Fibroblast of lung (primary cell): ENCODE results near the gene CD86. TPM values are rescaled to one million over a fixed set of nuclear protein-coding genes. Genes with fewer than 3 reads are reported as not detected.
"Not testable (repeated sequence)": the region's sequence is repeated elsewhere in the genome, so short reads cannot be mapped to it uniquely, and the experiment has no call there.

Source experiments
- DNase-seq, 2 donors: peaks; one replicate each; pipeline versions ENCODE4 v3.0.0 to v3.0.0-alpha.2; 2010; ENCODE audit warnings: low read depth in 2 of 2
- H2AFZ ChIP-seq: 2 replicates; pipeline ENCODE4 v1.5.1; 2012; ENCODE audit warnings: low read length, control low read depth, inconsistent platforms
- H3K27ac ChIP-seq: 2 replicates; pipeline ENCODE4 v1.5.1; 2011; ENCODE audit warnings: low read length, control low read depth; ENCODE audit not compliant: insufficient read depth
- H3K27me3 ChIP-seq: 2 replicates; pipeline ENCODE4 v1.5.1; 2011; ENCODE audit warnings: mild to moderate bottlenecking, low read length; ENCODE audit not compliant: control insufficient read depth, insufficient read depth
- H3K36me3 ChIP-seq: 2 replicates; pipeline ENCODE4 v1.5.1; 2011; ENCODE audit warnings: low read length; ENCODE audit not compliant: control insufficient read depth, insufficient read depth
- H3K4me1 ChIP-seq: 2 replicates; pipeline ENCODE4 v1.5.1; 2011; ENCODE audit warnings: low read length; ENCODE audit not compliant: control insufficient read depth, insufficient read depth; ENCODE audit errors: extremely low read depth
- H3K4me2 ChIP-seq: 2 replicates; pipeline ENCODE4 v1.5.1; 2011; ENCODE audit warnings: low read length, control low read depth; ENCODE audit not compliant: insufficient read depth; ENCODE audit errors: extremely low read depth
- H3K4me3 ChIP-seq, 4 experiments: fragments of 200-600 bp in 1 of 4; sonication (generic) in 1 of 4; replicated peaks in 1 of 4; 2 replicates each; pipeline ENCODE4 v1.5.1; 2011 to 2016; ENCODE audit warnings: low read length in 4 of 4, low read depth in 3 of 4, mild to moderate bottlenecking in 3 of 4, control low read depth in 2 of 4, inconsistent platforms in 1 of 4, mixed read lengths in 1 of 4; ENCODE audit not compliant: insufficient read depth in 1 of 4; ENCODE audit errors: control extremely low read depth in 1 of 4
- H3K79me2 ChIP-seq: 2 replicates; pipeline ENCODE4 v1.5.1; 2012; ENCODE audit warnings: mild to moderate bottlenecking, low read length, inconsistent platforms; ENCODE audit not compliant: control insufficient read depth, insufficient read depth
- H3K9ac ChIP-seq: 2 replicates; pipeline ENCODE4 v1.5.1; 2011; ENCODE audit warnings: mild to moderate bottlenecking, low read length, control low read depth; ENCODE audit not compliant: insufficient read depth
- H3K9me3 ChIP-seq: 2 replicates; pipeline ENCODE4 v1.5.1; 2012; ENCODE audit warnings: low read depth, low read length; ENCODE audit not compliant: control insufficient read depth, insufficient read depth
- H4K20me1 ChIP-seq: 2 replicates; pipeline ENCODE4 v1.5.1; 2011; ENCODE audit warnings: low read length; ENCODE audit not compliant: control insufficient read depth, insufficient read depth; ENCODE audit errors: extremely low read depth
- EZH2 ChIP-seq: IDR thresholded peaks from 2 replicates; pipeline ENCODE4 v1.5.1; 2012; ENCODE audit warnings: low read length, control low read depth, mild to moderate bottlenecking; ENCODE audit errors: missing control alignments
- polyA plus RNA-seq, 2 donors: library from polyadenylated mRNA; depleted of rRNA in 1 of 2; stranded (reverse) in 1 of 2; unstranded in 1 of 2; fragments of >200 nt; gene quantifications; 2 replicates each; pipeline ENCODE4 v1.2.1, GENCODE V29; 2011 to 2012; ENCODE audit warnings: missing spikeins in 1 of 2
- total RNA-seq: library from RNA; depleted of rRNA; stranded (reverse); fragments of >200 nt; gene quantifications from 2 replicates; pipeline ENCODE4 v1.2.1, GENCODE V29; 2014
- TF ChIP-seq, protein P1 (sequence below), 2 donors: IDR thresholded peaks in 1 of 2; conservative IDR thresholded peaks in 1 of 2; 1 replicate in 1 of 2; 2 replicates in 1 of 2; pipeline ENCODE4 v1.5.1; 2011 to 2012; ENCODE audit warnings: low read length in 2 of 2, control low read depth in 1 of 2, inconsistent platforms in 1 of 2, low read depth in 1 of 2, mild to moderate bottlenecking in 1 of 2

Gene CD86
- total and polyA plus RNA-seq, 2 donors (not counting 1 experiment from before 2014, with no cell fraction given) = not detected

DNA sequence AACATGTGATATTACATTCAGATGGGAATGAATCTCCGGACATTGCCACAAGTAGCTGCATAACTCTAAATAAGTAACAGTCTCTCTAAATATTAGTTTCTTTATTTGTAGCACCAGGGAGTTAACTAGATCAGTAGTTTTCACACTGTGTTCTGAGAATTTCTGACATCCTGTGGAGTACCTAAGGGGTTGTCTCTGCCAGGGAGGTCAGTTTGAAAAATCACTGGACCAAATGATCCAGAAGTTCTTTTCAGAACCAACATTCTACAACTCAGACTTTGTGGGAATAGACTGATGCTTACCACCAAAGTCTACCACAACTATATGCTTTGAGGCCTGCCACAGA, 24.1 kb upstream of the CD86 start:
- Histone ChIP-seq H3K4me1 (no peaks in the 10 kb centered on the region), H3K9ac (no peak overlapping the region), H3K27ac (no peak overlapping the region), H3K36me3 (no peaks in the 10 kb centered on the region), H3K27me3 (no peaks in the 10 kb centered on the region), H2AFZ (no peak overlapping the region), H3K4me3 (no peak overlapping the region), H3K9me3 (no peaks in the 10 kb centered on the region), H3K79me2 (no peaks in the 10 kb centered on the region), H3K4me2 (no peak overlapping the region), H4K20me1 (no peaks in the 10 kb centered on the region)
- no peak for TF ChIP-seq EZH2
- TF ChIP-seq, protein P1, sequence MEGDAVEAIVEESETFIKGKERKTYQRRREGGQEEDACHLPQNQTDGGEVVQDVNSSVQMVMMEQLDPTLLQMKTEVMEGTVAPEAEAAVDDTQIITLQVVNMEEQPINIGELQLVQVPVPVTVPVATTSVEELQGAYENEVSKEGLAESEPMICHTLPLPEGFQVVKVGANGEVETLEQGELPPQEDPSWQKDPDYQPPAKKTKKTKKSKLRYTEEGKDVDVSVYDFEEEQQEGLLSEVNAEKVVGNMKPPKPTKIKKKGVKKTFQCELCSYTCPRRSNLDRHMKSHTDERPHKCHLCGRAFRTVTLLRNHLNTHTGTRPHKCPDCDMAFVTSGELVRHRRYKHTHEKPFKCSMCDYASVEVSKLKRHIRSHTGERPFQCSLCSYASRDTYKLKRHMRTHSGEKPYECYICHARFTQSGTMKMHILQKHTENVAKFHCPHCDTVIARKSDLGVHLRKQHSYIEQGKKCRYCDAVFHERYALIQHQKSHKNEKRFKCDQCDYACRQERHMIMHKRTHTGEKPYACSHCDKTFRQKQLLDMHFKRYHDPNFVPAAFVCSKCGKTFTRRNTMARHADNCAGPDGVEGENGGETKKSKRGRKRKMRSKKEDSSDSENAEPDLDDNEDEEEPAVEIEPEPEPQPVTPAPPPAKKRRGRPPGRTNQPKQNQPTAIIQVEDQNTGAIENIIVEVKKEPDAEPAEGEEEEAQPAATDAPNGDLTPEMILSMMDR (conservative IDR thresholded peaks at IDR 0.05 in 1 of 2, IDR thresholded peaks at IDR 0.05 in 1 of 2; ENCODE audit: low read depth in 1 of 2, low read length in 2 of 2) = no peak
- no peak for DNase-seq

DNA sequence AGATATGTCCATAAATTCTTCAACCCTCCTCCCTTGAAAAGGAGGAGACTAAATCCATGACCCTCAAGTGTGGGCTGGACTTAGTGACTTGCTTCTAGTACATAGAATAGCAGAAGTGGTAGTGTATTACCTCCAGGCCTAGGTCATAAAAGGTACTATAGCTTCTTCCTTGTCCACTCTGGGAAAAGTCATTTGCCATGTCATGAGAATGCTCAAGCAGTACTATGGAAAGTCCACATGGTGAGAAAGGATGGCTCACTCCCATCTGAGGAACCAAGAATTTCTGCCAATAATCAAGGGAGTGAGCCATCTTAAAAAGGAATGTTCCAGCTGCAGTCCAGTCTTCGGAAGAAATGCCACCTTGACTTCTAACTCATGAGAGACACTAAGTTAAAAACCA, 22.6 kb upstream of the CD86 start:
- no peak overlapping the region for H3K27ac ChIP-seq
- H3K36me3 ChIP-seq = no peaks in the 10 kb centered on the region
- H3K79me2 ChIP-seq = no peaks in the 10 kb centered on the region
- no peak overlapping the region for H2AFZ ChIP-seq
- H3K4me2 ChIP-seq = no peak overlapping the region
- H3K9me3 ChIP-seq = no peaks in the 10 kb centered on the region
- H3K9ac ChIP-seq = no peak overlapping the region
- no peaks in the 10 kb centered on the region for H3K4me1 ChIP-seq
- no peak for DNase-seq
- H4K20me1 ChIP-seq = no peaks in the 10 kb centered on the region
- H3K4me3 ChIP-seq = no peak overlapping the region
- TF ChIP-seq, protein P1 (conservative IDR thresholded peaks at IDR 0.05 in 1 of 2, IDR thresholded peaks at IDR 0.05 in 1 of 2; ENCODE audit: low read depth in 1 of 2, low read length in 2 of 2) = no peak
- no peak for TF ChIP-seq EZH2
- no peaks in the 10 kb centered on the region for H3K27me3 ChIP-seq

DNA sequence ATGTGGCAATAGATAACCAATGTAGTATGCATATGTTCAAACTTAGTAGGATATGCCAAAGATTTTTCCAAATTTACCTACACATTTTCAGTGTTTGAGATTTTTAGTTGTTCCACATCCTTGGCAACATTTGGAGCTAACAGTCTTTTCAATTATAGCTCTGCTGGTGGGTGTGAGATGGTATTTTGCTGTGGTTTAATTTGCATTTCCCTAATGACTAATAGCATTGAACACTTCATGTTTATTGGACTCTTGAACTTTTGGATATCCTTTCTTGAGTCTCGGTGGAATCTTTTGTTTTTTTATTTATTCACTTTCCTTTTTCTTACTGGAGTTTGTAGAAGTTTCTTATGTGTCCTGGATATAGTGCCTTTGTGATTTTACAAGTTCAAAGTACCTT, 22.1 kb upstream of the CD86 start:
- peak in 1 of 2 donors; percentile 2 for DNase-seq
- Histone ChIP-seq H3K4me1 (no peaks in the 10 kb centered on the region), H4K20me1 (no peaks in the 10 kb centered on the region), H3K27ac (no peak overlapping the region), H3K4me3 (no peak overlapping the region), H3K9ac (no peak overlapping the region), H3K27me3 (no peaks in the 10 kb centered on the region), H2AFZ (no peak overlapping the region), H3K9me3 (no peaks in the 10 kb centered on the region), H3K4me2 (no peak overlapping the region), H3K36me3 (no peaks in the 10 kb centered on the region), H3K79me2 (no peaks in the 10 kb centered on the region)
- no peak for TF ChIP-seq EZH2
- TF ChIP-seq, protein P1 (conservative IDR thresholded peaks at IDR 0.05 in 1 of 2, IDR thresholded peaks at IDR 0.05 in 1 of 2; ENCODE audit: low read depth in 1 of 2, low read length in 2 of 2) = no peak

DNA sequence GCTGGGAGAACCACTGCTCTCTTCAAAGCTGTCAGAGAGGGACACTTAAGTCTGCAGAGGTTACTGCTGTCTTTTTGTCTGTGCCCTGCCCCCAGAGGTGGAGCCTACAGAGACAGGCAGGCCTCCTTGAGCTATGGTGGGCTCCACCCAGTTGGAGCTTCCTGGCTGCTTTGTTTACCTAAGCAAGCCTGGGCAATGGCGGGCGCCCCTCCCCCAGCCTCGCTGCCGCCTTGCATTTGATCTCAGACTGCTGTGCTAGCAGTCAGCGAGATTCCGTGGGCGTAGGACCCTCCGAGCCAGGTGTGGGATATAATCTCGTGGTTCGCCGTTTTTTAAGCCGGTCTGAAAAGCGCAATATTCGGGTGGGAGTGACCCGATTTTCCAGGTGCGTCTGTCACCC, 7.9 kb upstream of the CD86 start:
- not testable (repeated sequence) for H3K9me3 ChIP-seq, H3K36me3 ChIP-seq, H2AFZ ChIP-seq, H4K20me1 ChIP-seq, H3K9ac ChIP-seq, H3K79me2 ChIP-seq, H3K27me3 ChIP-seq, H3K4me2 ChIP-seq, H3K27ac ChIP-seq, DNase-seq, H3K4me3 ChIP-seq, H3K4me1 ChIP-seq

DNA sequence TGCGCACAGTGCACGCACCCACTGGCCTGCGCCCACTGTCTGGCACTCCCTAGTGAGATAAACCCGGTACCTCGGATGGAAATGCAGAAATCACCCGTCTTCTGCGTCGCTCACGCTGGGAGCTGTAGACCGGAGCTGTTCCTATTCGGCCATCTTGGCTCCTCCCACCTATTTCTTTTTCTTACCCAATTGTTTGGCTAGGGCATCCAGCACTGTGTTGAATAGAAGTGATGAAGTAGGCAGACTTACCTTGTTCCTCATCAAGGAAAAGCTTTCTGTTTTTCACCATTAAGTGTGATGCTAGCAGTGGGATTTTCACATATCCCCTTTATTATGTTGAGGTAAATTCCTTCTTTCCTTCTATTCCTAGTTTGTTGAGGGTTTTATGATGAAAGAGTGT, 7.4 kb upstream of the CD86 start:
- not testable (repeated sequence) for H3K36me3 ChIP-seq, H3K9me3 ChIP-seq, H3K9ac ChIP-seq, H4K20me1 ChIP-seq, H3K4me3 ChIP-seq, DNase-seq, H3K4me2 ChIP-seq, H3K27me3 ChIP-seq, H3K27ac ChIP-seq, H3K4me1 ChIP-seq, H3K79me2 ChIP-seq, H2AFZ ChIP-seq
